SU-DHL-6 (cell line): ENCODE data around the gene CHIA.

ENCODE experiments used
- H2AFZ ChIP-seq: fragments of 200-600 bp; sonication (generic); 2 replicates; pipeline ENCODE4 v1.6.1; 2014; ENCODE audit warnings: low read depth, mild to moderate bottlenecking, moderate library complexity, mixed read lengths, antibody characterized with exemption, low read length; ENCODE audit not compliant: severe bottlenecking
- H3F3A ChIP-seq: fragments of 200-600 bp; shearing (Covaris generic); 2 replicates; pipeline ENCODE4 v1.6.0; 2016; ENCODE audit warnings: antibody characterized with exemption, mild to moderate bottlenecking; ENCODE audit not compliant: insufficient read depth
- H3K27ac ChIP-seq: fragments of 200-600 bp; sonication (generic); 2 replicates; pipeline ENCODE4 v1.5.1; 2016; ENCODE audit warnings: low read depth, mild to moderate bottlenecking, low read length, moderate library complexity, mixed read lengths
- H3K27me3 ChIP-seq: fragments of 200-600 bp; sonication (generic), shearing (Covaris generic); 2 replicates; pipeline ENCODE4 v1.6.0; 2014; ENCODE audit warnings: mild to moderate bottlenecking, low read length
- H3K36me3 ChIP-seq: fragments of 200-600 bp; sonication (generic); 2 replicates; pipeline ENCODE4 v1.6.1; 2014; ENCODE audit warnings: mild to moderate bottlenecking, low read length, mixed read lengths
- H3K4me2 ChIP-seq: fragments of 300-600, 200-600 bp; shearing (Covaris generic), sonication (generic); 2 replicates; pipeline ENCODE4 v1.6.0; 2014; ENCODE audit warnings: low read length, low read depth, mild to moderate bottlenecking; ENCODE audit not compliant: poor library complexity, severe bottlenecking
- H3K4me3 ChIP-seq: fragments of 200-600 bp; sonication (generic); 2 replicates; pipeline ENCODE4 v1.5.1; 2014; ENCODE audit warnings: antibody characterized with exemption, low read length, mild to moderate bottlenecking, mixed read lengths; ENCODE audit not compliant: insufficient read depth, poor library complexity, severe bottlenecking
- H3K79me2 ChIP-seq: fragments of 200-600 bp; sonication (generic); 2 replicates; pipeline ENCODE4 v1.6.1; 2014; ENCODE audit warnings: mild to moderate bottlenecking, low read length, moderate library complexity; ENCODE audit not compliant: insufficient read depth
- H3K9ac ChIP-seq: fragments of 200-600 bp; sonication (generic); 2 replicates; pipeline ENCODE4 v1.7.0; 2014; ENCODE audit warnings: mild to moderate bottlenecking, low read length
- H3K9me2 ChIP-seq: fragments of 200-600 bp; sonication (generic); replicated peaks from 2 replicates; pipeline ENCODE4 v1.6.1; 2014; ENCODE audit warnings: low read length; ENCODE audit not compliant: insufficient read depth
- H3K9me3 ChIP-seq: fragments of 200-600 bp; sonication (generic); 2 replicates; pipeline ENCODE4 v1.6.1; 2014; ENCODE audit warnings: low read length, mixed read lengths; ENCODE audit not compliant: insufficient read depth
- H4K20me1 ChIP-seq: fragments of 200-600 bp; sonication (generic); 2 replicates; pipeline ENCODE4 v1.6.1; 2014; ENCODE audit warnings: low read depth, mild to moderate bottlenecking, antibody characterized with exemption, low read length, moderate library complexity, mixed read lengths
- CTCF ChIP-seq: fragments of 200-600 bp; sonication (generic); IDR thresholded peaks from one replicate; pipeline ENCODE4 v1.5.1; 2017; ENCODE audit warnings: antibody characterized with exemption, mild to moderate bottlenecking, low read length, moderate library complexity; ENCODE audit not compliant: insufficient read depth, poor library complexity, severe bottlenecking
- EZH2phosphoT487 ChIP-seq: fragments of 200-600 bp; sonication (generic), shearing (Covaris generic); conservative IDR thresholded peaks from 2 replicates; pipeline ENCODE4 v1.6.1; 2018; ENCODE audit warnings: mild to moderate bottlenecking, antibody characterized with exemption, low read length, moderate library complexity, mixed read lengths

The CHIA gene

DNA sequence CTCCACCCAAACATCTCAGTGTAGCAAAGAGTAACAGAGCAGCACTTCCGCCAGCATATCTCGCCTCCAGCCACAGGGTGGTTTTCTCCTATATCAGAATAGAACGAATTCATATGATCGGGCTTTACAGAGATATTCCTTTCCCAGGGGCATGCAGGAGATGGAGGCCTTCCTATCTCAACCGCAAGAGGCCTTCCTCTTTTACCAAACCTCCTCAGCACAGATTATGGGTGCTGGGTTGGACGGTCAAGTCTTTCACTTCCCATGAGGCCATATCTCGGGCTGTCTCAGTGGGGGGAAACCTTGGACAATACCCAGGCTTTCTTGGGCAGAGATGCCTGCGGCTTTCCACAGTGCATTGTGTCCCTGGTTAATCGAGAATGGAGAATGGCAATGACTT lies 71.1 kb downstream of the CHIA start:
- Histone ChIP-seq H3K79me2 (no peaks in the 10 kb centered on the region), H3K27me3 (no peaks in the 10 kb centered on the region), H2AFZ (no peak overlapping the region), H3K36me3 (no peaks in the 10 kb centered on the region), H3K9ac (no peak overlapping the region), H3K4me2 (no peak overlapping the region), H3K27ac (no peak overlapping the region), H3K9me2 (no peaks in the 10 kb centered on the region), H3K4me3 (no peak overlapping the region), H3F3A (no peaks in the 10 kb centered on the region), H3K9me3 (no peaks in the 10 kb centered on the region), H4K20me1 (no peaks in the 10 kb centered on the region)
- no peak for TF ChIP-seq EZH2phosphoT487
- no peak for TF ChIP-seq CTCF

DNA sequence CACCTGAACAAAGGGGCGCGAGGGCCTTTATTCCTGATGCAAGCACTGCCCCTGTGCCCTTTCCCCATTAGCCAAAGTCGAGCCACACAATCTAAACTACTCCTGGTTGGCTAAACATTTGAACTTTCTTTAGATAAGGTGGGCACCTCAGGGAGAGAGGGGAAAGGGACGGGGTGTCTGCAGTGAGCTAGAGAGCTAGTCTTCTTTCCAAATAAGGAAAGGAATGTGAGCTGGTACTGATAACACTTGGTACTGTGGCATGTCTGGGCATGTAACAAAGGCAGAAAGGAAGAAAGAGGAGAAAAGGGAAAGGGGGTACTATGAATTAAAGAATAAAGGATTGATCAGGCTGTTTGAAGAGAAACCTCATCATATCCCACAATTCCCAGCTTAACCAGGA lies 74.0 kb downstream of the CHIA start:
- no peaks in the 10 kb centered on the region for H3K9me2 ChIP-seq
- no peaks in the 10 kb centered on the region for H3K9me3 ChIP-seq
- no peaks in the 10 kb centered on the region for H3K79me2 ChIP-seq
- TF ChIP-seq CTCF (no peak), EZH2phosphoT487 (no peak)
- no peak overlapping the region for H3K4me2 ChIP-seq
- no peaks in the 10 kb centered on the region for H3K27me3 ChIP-seq
- H4K20me1 ChIP-seq, result no peaks in the 10 kb centered on the region
- no peak overlapping the region for H3K4me3 ChIP-seq
- no peaks in the 10 kb centered on the region for H3K36me3 ChIP-seq
- H3K9ac ChIP-seq, result no peak overlapping the region
- H3F3A ChIP-seq, result no peaks in the 10 kb centered on the region
- no peak overlapping the region for H2AFZ ChIP-seq
- H3K27ac ChIP-seq, result no peak overlapping the region

GRCh38 chr1:111366256-111366655 lies 75.6 kb downstream of the CHIA start:
- H2AFZ ChIP-seq, result no peak overlapping the region

More at GRCh38 chr1:111366256-111366655, 75.6 kb downstream of the CHIA start:
- no peaks in the 10 kb centered on the region for H3K79me2 ChIP-seq
- H4K20me1 ChIP-seq, result no peaks in the 10 kb centered on the region
- no peak overlapping the region for H3K4me2 ChIP-seq
- no peaks in the 10 kb centered on the region for H3K9me2 ChIP-seq
- no peak overlapping the region for H3K27ac ChIP-seq
- no peak overlapping the region for H3K9ac ChIP-seq
- no peak for TF ChIP-seq EZH2phosphoT487
- no peak for TF ChIP-seq CTCF
- no peaks in the 10 kb centered on the region for H3K27me3 ChIP-seq
- H3F3A ChIP-seq, result no peaks in the 10 kb centered on the region
- H3K36me3 ChIP-seq, result no peaks in the 10 kb centered on the region
- H3K9me3 ChIP-seq, result no peaks in the 10 kb centered on the region
- H3K4me3 ChIP-seq, result no peak overlapping the region
